SJSA1 (cell line): ENCODE data around the gene FOXQ1. TPM values are rescaled to one million over a fixed set of nuclear protein-coding genes. Genes with fewer than 3 reads are reported as not detected.

Experiments used
- total RNA-seq: library from RNA; depleted of rRNA; stranded (reverse); fragments of >200 nt; shearing (Covaris generic); gene quantifications from 2 replicates; pipeline ENCODE4 v1.2.3, GENCODE V29; 2014; rRNA removed

The FOXQ1 gene
- total RNA-seq, 1 experiment from 2014 or later = 0.66 TPM

Other genes with a start within 250 kb of the FOXQ1 start
- 48.2 and 51.6 TPM in 2 replicates for gene FOXF2, start 77.5 kb downstream of the FOXQ1 start, total RNA-seq